H9 (cell line): ENCODE data around the gene NOD1. TPM values are rescaled to one million over a fixed set of nuclear protein-coding genes. Genes with fewer than 3 reads are reported as not detected.

Source experiments
- DNase-seq: peaks from one replicate; pipeline ENCODE4 v3.0.0-alpha.2; 2017
- H2AFZ ChIP-seq: one replicate; pipeline ENCODE4 v1.6.1; 2013; ENCODE audit warnings: mild to moderate bottlenecking, low read length, control low read depth, moderate library complexity
- H2AK5ac ChIP-seq: 2 replicates; pipeline ENCODE4 v1.6.1; 2013; ENCODE audit warnings: low read length, control low read depth, mixed read lengths; ENCODE audit not compliant: insufficient read length
- H2BK120ac ChIP-seq: one replicate; pipeline ENCODE4 v1.6.1; 2013; ENCODE audit warnings: low read depth, mild to moderate bottlenecking, low read length, control low read depth, inconsistent platforms; ENCODE audit not compliant: poor library complexity, severe bottlenecking
- H2BK12ac ChIP-seq: 2 replicates; pipeline ENCODE4 v1.6.1; 2013; ENCODE audit warnings: low read length, control low read depth, mixed read lengths, low read depth; ENCODE audit not compliant: insufficient read length
- H2BK15ac ChIP-seq: 2 replicates; pipeline ENCODE4 v1.6.1; 2013; ENCODE audit warnings: low read depth, low read length, control low read depth
- H2BK20ac ChIP-seq: one replicate; pipeline ENCODE4 v1.6.1; 2013; ENCODE audit warnings: low read depth, mild to moderate bottlenecking, low read length, control low read depth, inconsistent platforms; ENCODE audit not compliant: poor library complexity, severe bottlenecking
- H2BK5ac ChIP-seq: 2 replicates; pipeline ENCODE4 v1.6.1; 2013; ENCODE audit warnings: low read length, control low read depth, mixed read lengths; ENCODE audit not compliant: insufficient read length
- H3K14ac ChIP-seq: 2 replicates; pipeline ENCODE4 v1.6.1; 2013; ENCODE audit warnings: low read length, control low read depth; ENCODE audit not compliant: insufficient read depth
- H3K18ac ChIP-seq: 2 replicates; pipeline ENCODE4 v1.6.1; 2013; ENCODE audit warnings: low read depth, mild to moderate bottlenecking, mixed read lengths, low read length, control low read depth; ENCODE audit not compliant: insufficient read length
- H3K23ac ChIP-seq: 2 replicates; pipeline ENCODE4 v1.6.1; 2013; ENCODE audit warnings: low read length, control low read depth, mixed read lengths, low read depth; ENCODE audit not compliant: insufficient read length
- H3K23me2 ChIP-seq: 2 replicates; pipeline ENCODE4 v1.6.1; 2013; ENCODE audit warnings: low read depth, mild to moderate bottlenecking, mixed read lengths, low read length, control low read depth; ENCODE audit not compliant: insufficient read length, poor library complexity, severe bottlenecking
- H3K27ac ChIP-seq: 2 replicates; pipeline ENCODE4 v1.5.1; 2013; ENCODE audit warnings: low read length, control low read depth, mixed read lengths, low read depth; ENCODE audit not compliant: insufficient read length
- H3K27me3 ChIP-seq: 2 replicates; pipeline ENCODE4 v1.6.1; 2013; ENCODE audit warnings: low read length, control low read depth, inconsistent platforms; ENCODE audit not compliant: insufficient read depth
- H3K4ac ChIP-seq: 2 replicates; pipeline ENCODE4 v1.6.1; 2013; ENCODE audit warnings: low read depth, mild to moderate bottlenecking, control low read depth, inconsistent platforms, low read length, moderate library complexity
- H3K4me1 ChIP-seq: 2 replicates; pipeline ENCODE4 v1.6.1; 2013; ENCODE audit warnings: low read length, control low read depth, inconsistent platforms; ENCODE audit not compliant: insufficient read depth
- H3K4me2 ChIP-seq: 2 replicates; pipeline ENCODE4 v1.6.1; 2013; ENCODE audit warnings: low read length, control low read depth, mixed read lengths; ENCODE audit not compliant: insufficient read length, insufficient read depth
- H3K56ac ChIP-seq: 2 replicates; pipeline ENCODE4 v1.6.1; 2013; ENCODE audit warnings: low read depth, mild to moderate bottlenecking, mixed read lengths, low read length, control low read depth; ENCODE audit not compliant: insufficient read length
- H3K79me1 ChIP-seq: 2 replicates; pipeline ENCODE4 v1.6.1; 2013; ENCODE audit warnings: low read depth, mild to moderate bottlenecking, moderate library complexity, low read length, control low read depth, inconsistent platforms; ENCODE audit not compliant: insufficient read depth, poor library complexity, severe bottlenecking
- H3K79me2 ChIP-seq: 2 replicates; pipeline ENCODE4 v1.6.1; 2013; ENCODE audit warnings: low read length, control low read depth, inconsistent platforms; ENCODE audit not compliant: insufficient read depth
- H3K9ac ChIP-seq: 2 replicates; pipeline ENCODE4 v1.6.1; 2013; ENCODE audit warnings: low read length, control low read depth, mixed read lengths; ENCODE audit not compliant: insufficient read length; ENCODE audit errors: extremely low read depth
- H3K9me3 ChIP-seq: one replicate; pipeline ENCODE4 v1.6.1; 2013; ENCODE audit warnings: low read depth, low read length, inconsistent platforms; ENCODE audit not compliant: control insufficient read depth
- H3T11ph ChIP-seq: one replicate; pipeline ENCODE4 v1.6.1; 2013; ENCODE audit warnings: mild to moderate bottlenecking, low read length, control low read depth, inconsistent platforms
- H4K20me1 ChIP-seq: one replicate; pipeline ENCODE4 v1.6.1; 2013; ENCODE audit not compliant: control insufficient read depth, insufficient read length, insufficient read depth
- H4K5ac ChIP-seq: 2 replicates; pipeline ENCODE4 v1.6.1; 2013; ENCODE audit warnings: low read depth, mild to moderate bottlenecking, mixed read lengths, low read length, control low read depth; ENCODE audit not compliant: insufficient read length
- H4K8ac ChIP-seq: replicated peaks from 2 replicates; pipeline ENCODE4 v1.6.1; 2013; ENCODE audit warnings: low read length, control low read depth, mixed read lengths, low read depth; ENCODE audit not compliant: insufficient read length
- H4K91ac ChIP-seq: 2 replicates; pipeline ENCODE4 v1.6.1; 2013; ENCODE audit warnings: low read depth, mild to moderate bottlenecking, moderate library complexity, mixed read lengths, low read length, control low read depth; ENCODE audit not compliant: insufficient read length
- H3K27ac Mint-ChIP-seq, 3 experiments: 2 replicates in 2 of 3; 3 replicates in 1 of 3; pipeline ENCODE4 v1.8.0; 2020 to 2021; ENCODE audit warnings: mixed read lengths in 3 of 3, mild to moderate bottlenecking in 1 of 3, moderate library complexity in 1 of 3
- H3K27me3 Mint-ChIP-seq: 2 replicates; pipeline ENCODE4 v1.8.0; 2021; ENCODE audit warnings: low read depth, mild to moderate bottlenecking, moderate library complexity, mixed read lengths
- H3K36me3 Mint-ChIP-seq, 3 experiments: 2 replicates in 2 of 3; 3 replicates in 1 of 3; pipeline ENCODE4 v1.8.0; 2020 to 2021; ENCODE audit warnings: low read depth in 3 of 3, mixed read lengths in 3 of 3; ENCODE audit not compliant: insufficient read depth in 1 of 3
- H3K4me1 Mint-ChIP-seq, 2 experiments: 2 replicates each; pipeline ENCODE4 v1.8.0; 2020; ENCODE audit warnings: mixed read lengths in 2 of 2
- H3K4me3 Mint-ChIP-seq, 2 experiments: 2 replicates in 1 of 2; 3 replicates in 1 of 2; pipeline ENCODE4 v1.8.0; 2020 to 2021; ENCODE audit warnings: mild to moderate bottlenecking in 2 of 2, mixed read lengths in 2 of 2, moderate library complexity in 1 of 2
- H3K9me3 Mint-ChIP-seq, 2 experiments: 2 replicates in 1 of 2; 3 replicates in 1 of 2; pipeline ENCODE4 v1.8.0; 2020; ENCODE audit warnings: mild to moderate bottlenecking in 2 of 2, mixed read lengths in 2 of 2, moderate library complexity in 1 of 2
- WGBS: extraction: QIAGEN DNeasy Blood & Tissue Kit; methylation state at CpG from one replicate; pipeline ENCODE4 v1.1.7; 2013; ENCODE audit warnings: missing lambda C conversion rate, low lambda C conversion rate, mixed read lengths; ENCODE audit not compliant: insufficient read length; ENCODE audit errors: extremely low coverage; 5-methylcytosine and 5-hydroxymethylcytosine counted together
- total RNA-seq: library from RNA; stranded (reverse); gene quantifications from 2 replicates; pipeline ENCODE4 v1.2.1, GENCODE V29; 2021
- TF ChIP-seq, protein P1 (sequence below): fragments of 200-600 bp; sonication (generic); conservative IDR thresholded peaks from 3 replicates; pipeline ENCODE4 v1.8.0; 2021; ENCODE audit warnings: antibody characterized with exemption, mild to moderate bottlenecking

NOD1 gene
- total RNA-seq, 1 experiment from 2014 or later, result 5.3 TPM

DNA sequence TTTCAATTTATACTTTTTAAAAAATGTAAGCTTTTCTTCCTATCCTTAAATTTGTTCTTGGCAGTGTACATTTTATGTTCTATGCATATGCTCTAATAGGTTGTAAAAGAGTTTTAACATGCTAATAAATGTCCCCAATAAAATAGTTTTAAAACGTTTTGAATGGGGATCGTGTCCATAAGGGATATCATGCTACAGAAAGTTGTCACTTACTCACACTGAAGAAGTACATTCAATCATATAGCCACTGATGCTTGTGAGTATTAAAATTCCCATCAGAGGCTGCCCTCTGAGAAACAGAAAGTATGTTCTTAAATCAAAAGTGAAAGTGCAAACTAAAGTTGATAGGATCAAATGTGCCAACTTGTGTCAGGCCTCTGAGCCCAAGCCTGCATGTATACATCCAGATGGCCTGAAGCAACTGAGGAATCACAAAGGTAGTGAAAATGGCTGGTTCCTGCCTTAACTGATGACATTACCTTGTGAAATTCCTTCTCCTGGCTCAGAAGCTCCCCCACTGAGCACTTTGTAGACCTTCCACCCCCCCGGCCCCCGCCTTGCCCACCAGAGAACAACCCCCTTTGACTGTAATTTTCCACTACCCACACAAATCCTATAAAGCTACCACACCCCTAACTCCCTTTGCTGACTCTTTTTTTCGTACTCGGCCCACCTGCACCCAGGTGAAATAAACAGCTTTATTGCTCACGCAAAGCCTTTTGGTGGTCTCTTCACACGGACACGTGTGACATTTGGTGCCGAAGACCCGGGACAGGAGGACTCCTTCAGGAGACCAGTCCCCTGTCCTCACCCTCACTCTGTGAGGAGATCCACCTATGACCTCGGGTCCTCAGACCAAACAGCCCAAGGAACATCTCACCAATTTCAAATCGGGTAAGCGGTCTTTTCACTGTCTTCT, 877 bp upstream of the NOD1 start:
- no peaks in the 10 kb centered on the region for H4K20me1 ChIP-seq
- Mint-ChIP-seq H3K4me1 (peaks cover 9 to 11% of the 10 kb centered on the region in 2 experiments; a peak in 3 of 4 replicates), H3K36me3 (no peaks in the 10 kb centered on the region; a peak in 1 of 7 replicates), H3K27me3 (peaks cover 22% of the 10 kb centered on the region), H3K9me3 (no peaks in the 10 kb centered on the region), H3K27ac (no peak overlapping the region), H3K4me3 (peak overlapping the region; percentile 62 to 81)
- H2BK5ac ChIP-seq, result no peak overlapping the region
- no peaks in the 10 kb centered on the region for H3K27me3 ChIP-seq
- H3K23ac ChIP-seq, result no peak overlapping the region
- no peak overlapping the region for H2BK15ac ChIP-seq
- no peaks in the 10 kb centered on the region for H3K79me1 ChIP-seq
- no peak overlapping the region for H3K27ac ChIP-seq
- peaks cover 11% of the 10 kb centered on the region for H3K23me2 ChIP-seq
- DNase-seq, result no peak
- no peak overlapping the region for H2BK20ac ChIP-seq
- H3K14ac ChIP-seq, result no peak overlapping the region
- H2AFZ ChIP-seq, result no peak overlapping the region
- H3K9ac ChIP-seq, result no peak overlapping the region
- H3K79me2 ChIP-seq, result no peaks in the 10 kb centered on the region
- TF ChIP-seq, protein P1, sequence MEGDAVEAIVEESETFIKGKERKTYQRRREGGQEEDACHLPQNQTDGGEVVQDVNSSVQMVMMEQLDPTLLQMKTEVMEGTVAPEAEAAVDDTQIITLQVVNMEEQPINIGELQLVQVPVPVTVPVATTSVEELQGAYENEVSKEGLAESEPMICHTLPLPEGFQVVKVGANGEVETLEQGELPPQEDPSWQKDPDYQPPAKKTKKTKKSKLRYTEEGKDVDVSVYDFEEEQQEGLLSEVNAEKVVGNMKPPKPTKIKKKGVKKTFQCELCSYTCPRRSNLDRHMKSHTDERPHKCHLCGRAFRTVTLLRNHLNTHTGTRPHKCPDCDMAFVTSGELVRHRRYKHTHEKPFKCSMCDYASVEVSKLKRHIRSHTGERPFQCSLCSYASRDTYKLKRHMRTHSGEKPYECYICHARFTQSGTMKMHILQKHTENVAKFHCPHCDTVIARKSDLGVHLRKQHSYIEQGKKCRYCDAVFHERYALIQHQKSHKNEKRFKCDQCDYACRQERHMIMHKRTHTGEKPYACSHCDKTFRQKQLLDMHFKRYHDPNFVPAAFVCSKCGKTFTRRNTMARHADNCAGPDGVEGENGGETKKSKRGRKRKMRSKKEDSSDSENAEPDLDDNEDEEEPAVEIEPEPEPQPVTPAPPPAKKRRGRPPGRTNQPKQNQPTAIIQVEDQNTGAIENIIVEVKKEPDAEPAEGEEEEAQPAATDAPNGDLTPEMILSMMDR, result no peak
- no peak overlapping the region for H3T11ph ChIP-seq
- H3K56ac ChIP-seq, result no peak overlapping the region
- no peak overlapping the region for H4K5ac ChIP-seq
- H3K9me3 ChIP-seq, result no peaks in the 10 kb centered on the region
- H4K8ac ChIP-seq, result no peak overlapping the region
- H2BK12ac ChIP-seq, result no peak overlapping the region
- H2AK5ac ChIP-seq, result no peak overlapping the region
- no peaks in the 10 kb centered on the region for H3K4me1 ChIP-seq
- no peak overlapping the region for H3K18ac ChIP-seq
- no peak overlapping the region for H2BK120ac ChIP-seq
- no CpG with 5 or more reads among the region's 14 CpGs for WGBS
- H3K4me2 ChIP-seq, result peak overlapping the region; percentile 57
- no peak overlapping the region for H3K4ac ChIP-seq
- H4K91ac ChIP-seq, result no peak overlapping the region
